Esophagus muscularis mucosa (tissue), 4 donors: ENCODE data around the gene CCK. TPM values are rescaled to one million over a fixed set of nuclear protein-coding genes. Genes with fewer than 3 reads are reported as not detected.

Experiments
- DNase-seq: peaks from one replicate; pipeline ENCODE4 v3.0.0-alpha.2; 2017; ENCODE audit errors: extremely low spot score
- H3K27ac ChIP-seq, 4 donors: fragments of 200-600 bp; sonication (generic); replicated peaks in 1 of 4; 1 replicate in 3 of 4; 2 replicates in 1 of 4; pipeline ENCODE4 v1.5.1; 2016 to 2019; ENCODE audit warnings: mild to moderate bottlenecking in 1 of 4
- H3K27me3 ChIP-seq, 4 donors: fragments of 200-600 bp; sonication (generic); one replicate each; pipeline versions ENCODE4 v1.5.1 to v1.6.0; 2016 to 2019
- H3K36me3 ChIP-seq, 4 donors: fragments of 200-600 bp; sonication (generic); one replicate each; pipeline ENCODE4 v1.5.1; 2016 to 2019
- H3K4me1 ChIP-seq, 4 donors: fragments of 200-600 bp; sonication (generic); one replicate each; pipeline ENCODE4 v1.5.1; 2016 to 2019
- H3K4me3 ChIP-seq, 4 donors: fragments of 200-600 bp; sonication (generic); 1 replicate in 2 of 4; 2 replicates in 2 of 4; pipeline ENCODE4 v1.5.1; 2016 to 2019; ENCODE audit warnings: mild to moderate bottlenecking in 4 of 4, moderate library complexity in 1 of 4
- H3K9me3 ChIP-seq, 4 donors: fragments of 200-600 bp; sonication (generic); 1 replicate in 3 of 4; 2 replicates in 1 of 4; pipeline ENCODE4 v1.5.1; 2016 to 2019
- EP300 ChIP-seq: sonication (generic); formaldehyde crosslinking; IDR thresholded peaks from one replicate; pipeline ENCODE4 v1.6.1; 2017; ENCODE audit warnings: antibody characterized with exemption
- POLR2A ChIP-seq: fragments of 450-650 bp; IDR thresholded peaks from one replicate; pipeline ENCODE4 v1.6.1; 2017; ENCODE audit warnings: antibody characterized with exemption, moderate library complexity, mild to moderate bottlenecking, low read depth
- POLR2AphosphoS5 ChIP-seq, 2 donors: sonication (generic); formaldehyde crosslinking; IDR thresholded peaks; one replicate each; pipeline ENCODE4 v1.6.1; 2017; ENCODE audit warnings: antibody characterized with exemption in 2 of 2
- WGBS: methylation state at CpG from one replicate; pipeline ENCODE4 v1.1.5; 2018; 5-methylcytosine and 5-hydroxymethylcytosine counted together
- intact Hi-C: fragments of 100-400 bp; cut with DNase I; formaldehyde crosslinking; loops from one replicate; pipeline ENCODE4 v1.15.1; 2023
- total RNA-seq, 4 donors: library from RNA; depleted of rRNA; stranded (reverse); fragments of >200 nt; gene quantifications; one replicate each; pipeline versions ENCODE4 v1.1.0 to v1.2.1, GENCODE V29; 2016
- TF ChIP-seq, protein P1 (sequence below), 3 experiments: fragments of 200-600 bp in 2 of 3; fragments of 450-650 bp in 1 of 3; sonication (generic) in 2 of 3; IDR thresholded peaks; one replicate each; pipeline ENCODE4 v1.5.1; 2017 to 2019; ENCODE audit warnings: antibody characterized with exemption in 3 of 3, mild to moderate bottlenecking in 2 of 3, moderate library complexity in 1 of 3

Gene CCK
- total RNA-seq, 4 donors from 2014 or later = 2.2 to 15.1 (median 4.6) TPM

DNA sequence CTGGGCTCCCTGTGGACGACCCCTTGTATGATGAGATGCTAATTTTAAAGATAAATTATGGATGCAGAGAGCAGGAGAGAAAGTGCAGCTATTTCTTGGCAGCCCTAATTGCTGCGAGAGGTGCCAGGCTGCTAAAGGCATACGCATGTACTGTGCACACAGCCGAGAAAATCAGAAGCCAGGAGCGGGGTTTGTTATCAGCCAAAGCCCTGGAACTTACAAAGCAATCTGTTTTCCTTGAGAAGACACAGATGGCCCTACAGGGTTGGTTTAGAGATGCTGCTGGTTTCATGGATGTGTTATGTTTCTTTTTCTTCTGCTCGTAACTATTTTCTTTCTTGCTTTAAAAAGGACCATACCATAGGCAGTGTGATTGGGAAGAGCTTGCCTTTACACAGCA is 11.7 kb upstream of the CCK start:
- intact Hi-C loops = no loop called here

DNA sequence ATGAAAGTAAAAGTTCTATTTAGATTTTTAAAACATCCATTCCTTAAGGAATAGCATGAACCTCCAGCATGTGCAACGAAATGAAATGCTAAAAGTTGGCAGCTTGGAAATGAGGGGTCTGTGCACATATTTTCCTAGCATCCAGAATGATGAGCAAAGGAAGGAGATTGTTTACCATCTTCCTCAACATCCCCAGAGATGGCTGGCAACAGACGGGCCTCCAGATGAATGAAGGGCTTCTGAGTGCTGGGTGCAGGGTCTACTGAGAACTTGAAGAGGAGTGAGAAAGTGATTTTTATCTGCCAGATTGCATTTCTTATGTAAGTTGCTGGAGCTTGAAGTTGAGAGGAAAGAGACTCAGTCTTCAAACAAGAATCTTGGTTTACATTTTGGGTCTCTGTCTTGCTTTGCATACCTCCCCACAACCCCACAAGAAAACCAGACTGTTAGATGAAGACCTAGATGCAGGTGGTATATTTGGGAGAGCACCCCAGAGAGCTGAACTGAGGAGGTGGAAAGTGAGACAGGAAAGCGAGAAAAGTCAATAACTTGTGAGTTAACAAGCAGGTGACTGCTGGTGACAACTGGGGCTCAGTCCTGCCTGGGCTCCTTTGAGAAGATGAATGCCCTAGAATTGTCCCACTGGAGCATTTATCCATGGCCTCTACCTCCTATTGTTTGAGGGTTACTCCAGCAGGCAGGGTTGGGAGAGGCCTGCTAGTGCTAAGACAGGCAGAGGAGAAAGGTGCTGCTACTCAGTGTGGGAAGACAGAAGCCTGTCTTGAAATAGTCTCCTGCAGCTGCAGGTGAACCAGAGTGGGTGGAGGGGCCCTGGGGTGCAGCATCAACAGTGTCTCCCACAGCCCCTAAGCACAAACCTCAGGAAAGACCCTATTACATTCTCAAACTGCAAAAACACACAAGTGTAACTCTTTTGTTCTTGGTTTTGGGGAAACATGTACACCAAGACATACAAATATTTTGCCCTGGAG is 10.5 kb upstream of the CCK start:
- TF ChIP-seq POLR2AphosphoS5 (IDR thresholded peaks at IDR 0.05) (no peak), POLR2A (no peak), EP300 (no peak)
- TF ChIP-seq, protein P1, sequence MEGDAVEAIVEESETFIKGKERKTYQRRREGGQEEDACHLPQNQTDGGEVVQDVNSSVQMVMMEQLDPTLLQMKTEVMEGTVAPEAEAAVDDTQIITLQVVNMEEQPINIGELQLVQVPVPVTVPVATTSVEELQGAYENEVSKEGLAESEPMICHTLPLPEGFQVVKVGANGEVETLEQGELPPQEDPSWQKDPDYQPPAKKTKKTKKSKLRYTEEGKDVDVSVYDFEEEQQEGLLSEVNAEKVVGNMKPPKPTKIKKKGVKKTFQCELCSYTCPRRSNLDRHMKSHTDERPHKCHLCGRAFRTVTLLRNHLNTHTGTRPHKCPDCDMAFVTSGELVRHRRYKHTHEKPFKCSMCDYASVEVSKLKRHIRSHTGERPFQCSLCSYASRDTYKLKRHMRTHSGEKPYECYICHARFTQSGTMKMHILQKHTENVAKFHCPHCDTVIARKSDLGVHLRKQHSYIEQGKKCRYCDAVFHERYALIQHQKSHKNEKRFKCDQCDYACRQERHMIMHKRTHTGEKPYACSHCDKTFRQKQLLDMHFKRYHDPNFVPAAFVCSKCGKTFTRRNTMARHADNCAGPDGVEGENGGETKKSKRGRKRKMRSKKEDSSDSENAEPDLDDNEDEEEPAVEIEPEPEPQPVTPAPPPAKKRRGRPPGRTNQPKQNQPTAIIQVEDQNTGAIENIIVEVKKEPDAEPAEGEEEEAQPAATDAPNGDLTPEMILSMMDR (IDR thresholded peaks at IDR 0.05) = no peak
- Histone ChIP-seq H3K9me3 (peaks cover 0 to 8% (median 0%) of the 10 kb centered on the region in 4 donors), H3K36me3 (no peaks in the 10 kb centered on the region), H3K4me3 (no peak overlapping the region), H3K27me3 (no peaks in the 10 kb centered on the region), H3K27ac (no peak overlapping the region), H3K4me1 (no peaks in the 10 kb centered on the region)
- intact Hi-C loops = no loop called here
- no peak for DNase-seq
- WGBS = 79% methylated on average over 3 of the region's 3 CpGs

More for the DNA sequence above, 11.7 kb upstream of the CCK start:
- no peak for DNase-seq
- no peaks in the 10 kb centered on the region for H3K4me1 ChIP-seq
- TF ChIP-seq, protein P1 (IDR thresholded peaks at IDR 0.05) = no peak
- TF ChIP-seq POLR2AphosphoS5 (IDR thresholded peaks at IDR 0.05) = no peak
- TF ChIP-seq EP300 = no peak
- no peak for TF ChIP-seq POLR2A
- H3K27ac ChIP-seq = no peak overlapping the region
- H3K27me3 ChIP-seq = no peaks in the 10 kb centered on the region
- WGBS = 65% methylated on average over 6 of the region's 6 CpGs
- H3K36me3 ChIP-seq = no peaks in the 10 kb centered on the region
- no peak overlapping the region for H3K4me3 ChIP-seq
- H3K9me3 ChIP-seq = peaks cover 0 to 8% (median 0%) of the 10 kb centered on the region in 4 donors

DNA sequence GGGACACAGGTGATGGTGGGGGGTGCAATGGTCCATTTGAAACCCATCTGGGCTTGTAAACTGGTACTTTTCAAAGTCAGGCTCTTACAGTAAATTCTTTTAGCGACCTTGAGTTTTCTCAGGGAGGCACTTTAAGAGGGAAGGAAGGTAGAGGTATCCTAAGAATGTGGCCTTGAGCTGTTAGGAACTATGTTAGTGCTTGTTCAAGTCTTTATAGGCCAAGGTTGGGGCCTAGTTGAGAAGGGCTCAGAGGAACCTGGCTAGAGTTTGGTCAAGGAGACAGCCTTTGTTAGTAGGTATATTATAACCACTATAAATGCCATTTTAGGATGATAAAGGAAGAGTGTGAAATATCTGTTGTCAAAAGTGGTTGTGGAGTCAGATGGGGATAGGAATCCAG is 9.2 kb upstream of the CCK start:
- Histone ChIP-seq H3K4me1 (no peaks in the 10 kb centered on the region), H3K9me3 (peaks cover 0 to 5% (median 0%) of the 10 kb centered on the region in 4 donors), H3K4me3 (no peak overlapping the region), H3K36me3 (no peaks in the 10 kb centered on the region), H3K27ac (no peak overlapping the region), H3K27me3 (peaks cover 0 to 7% (median 0%) of the 10 kb centered on the region in 4 donors)
- intact Hi-C loops = no loop called here
- TF ChIP-seq EP300 (no peak), POLR2A (no peak), POLR2AphosphoS5 (IDR thresholded peaks at IDR 0.05) (no peak)
- TF ChIP-seq, protein P1 (IDR thresholded peaks at IDR 0.05) = no peak
- 75% methylated on average over 1 of the region's 1 CpG for WGBS
- DNase-seq = no peak

DNA sequence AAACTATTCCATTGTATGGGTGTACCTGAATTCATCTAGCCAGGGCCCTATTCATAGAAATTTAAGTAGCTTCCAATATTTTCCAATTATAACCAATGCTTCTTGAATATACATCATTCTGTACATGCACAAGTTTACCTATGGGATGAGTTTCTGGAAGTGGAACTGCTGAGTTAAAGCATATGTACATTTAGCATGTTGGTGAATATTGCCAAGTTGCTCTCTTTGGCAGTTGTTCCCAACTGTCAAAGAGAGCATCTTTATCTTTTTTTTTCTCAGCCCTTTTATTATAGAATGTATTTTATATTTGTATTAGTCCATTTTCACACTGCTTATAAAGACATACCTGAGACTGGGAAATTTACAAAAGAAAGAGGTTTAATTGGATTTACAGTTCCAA is 8.3 kb upstream of the CCK start:
- Histone ChIP-seq H3K4me3 (no peak overlapping the region), H3K9me3 (no peaks in the 10 kb centered on the region), H3K36me3 (no peaks in the 10 kb centered on the region), H3K4me1 (no peaks in the 10 kb centered on the region), H3K27ac (no peak overlapping the region), H3K27me3 (peaks cover 0 to 16% (median 0%) of the 10 kb centered on the region in 4 donors)
- DNase-seq = no peak
- no peak for TF ChIP-seq POLR2A
- TF ChIP-seq, protein P1 (IDR thresholded peaks at IDR 0.05) = no peak
- no peak for TF ChIP-seq POLR2AphosphoS5 (IDR thresholded peaks at IDR 0.05)
- TF ChIP-seq EP300 = no peak
- intact Hi-C loops = no loop called here
